Neutrophil (primary cell): ENCODE results near the gene MUC5B.
"Not testable (repeated sequence)": the region's sequence is repeated elsewhere in the genome, so short reads cannot be mapped to it uniquely, and the experiment has no call there.

ENCODE experiments used
- H3K27ac ChIP-seq: fragments of 200-600 bp; sonication (generic); 2 replicates; pipeline ENCODE4 v1.5.1; 2016; ENCODE audit warnings: mild to moderate bottlenecking, moderate library complexity
- H3K27me3 ChIP-seq: fragments of 200-600 bp; sonication (generic); 2 replicates; pipeline ENCODE4 v1.6.0; 2016; ENCODE audit warnings: mild to moderate bottlenecking
- H3K36me3 ChIP-seq: fragments of 200-600 bp; sonication (generic); 2 replicates; pipeline ENCODE4 v1.5.1; 2017
- H3K4me1 ChIP-seq, 2 experiments: fragments of 200-600 bp in 1 of 2; sonication (generic) in 1 of 2; 1 replicate in 1 of 2; 2 replicates in 1 of 2; pipeline versions ENCODE4 v1.5.1 to v1.6.1; 2013 to 2016; ENCODE audit warnings: low read depth in 1 of 2, low read length in 1 of 2, mild to moderate bottlenecking in 1 of 2, moderate library complexity in 1 of 2; ENCODE audit not compliant: control insufficient read depth in 1 of 2, insufficient read depth in 1 of 2
- H3K4me3 ChIP-seq, 2 experiments: fragments of 200-600 bp in 1 of 2; sonication (generic) in 1 of 2; 1 replicate in 1 of 2; 2 replicates in 1 of 2; pipeline ENCODE4 v1.5.1; 2013 to 2016; ENCODE audit warnings: low read depth in 1 of 2, low read length in 1 of 2, mild to moderate bottlenecking in 1 of 2, moderate library complexity in 1 of 2
- H3K9me3 ChIP-seq: fragments of 200-600 bp; sonication (generic); 2 replicates; pipeline ENCODE4 v1.5.1; 2016
- CTCF ChIP-seq: fragments of 200-600 bp; sonication (generic); IDR thresholded peaks from 2 replicates; pipeline ENCODE4 v1.5.1; 2016; ENCODE audit warnings: antibody characterized with exemption

The MUC5B gene

DNA sequence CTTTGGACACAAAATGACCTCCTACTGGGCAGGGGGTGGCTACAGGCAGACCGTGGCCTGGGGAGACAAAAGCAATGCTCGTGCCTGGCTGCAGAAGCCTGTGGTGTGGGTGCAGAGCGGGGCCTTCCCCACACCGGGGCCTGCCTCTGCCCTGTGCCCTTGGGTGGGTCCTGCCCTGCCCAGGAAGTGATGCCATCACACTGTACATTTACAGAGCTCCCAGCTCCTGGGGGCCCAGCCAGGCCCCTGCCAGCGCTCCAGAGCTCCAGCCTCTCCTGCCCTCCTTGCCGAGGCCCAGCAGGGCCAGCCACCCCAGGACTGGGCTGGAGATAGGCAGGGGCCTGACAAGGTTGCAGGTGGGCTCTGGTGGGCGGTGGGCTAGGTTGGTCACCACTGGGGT is 40.1 kb downstream of the MUC5B start:
- peaks cover 13 to 14% of the 10 kb centered on the region in 2 experiments for H3K4me1 ChIP-seq
- H3K4me3 ChIP-seq = peak overlapping the region; percentile 46 to 52
- H3K27me3 ChIP-seq = no peaks in the 10 kb centered on the region
- TF ChIP-seq CTCF = no peak
- peak overlapping the region; percentile 63 for H3K27ac ChIP-seq
- no peaks in the 10 kb centered on the region for H3K9me3 ChIP-seq
- H3K36me3 ChIP-seq = no peaks in the 10 kb centered on the region

- peaks cover 13 to 14% of the 10 kb centered on the region in 2 experiments for H3K4me1 ChIP-seq
- H3K27ac ChIP-seq, H3K36me3 ChIP-seq, H3K4me3 ChIP-seq, H3K27me3 ChIP-seq, H3K9me3 ChIP-seq: not testable (repeated sequence)
These were observed 41.6 kb downstream of the MUC5B start for GRCh38 chr11:1264444-1264843.

GRCh38 chr11:1265480-1265879 is 42.6 kb downstream of the MUC5B start:
- not testable (repeated sequence) for H3K36me3 ChIP-seq, H3K27me3 ChIP-seq, H3K9me3 ChIP-seq, H3K27ac ChIP-seq, H3K4me3 ChIP-seq
- peaks cover 13 to 14% of the 10 kb centered on the region in 2 experiments for H3K4me1 ChIP-seq

GRCh38 chr11:1266976-1267375 is 44.1 kb downstream of the MUC5B start:
- not testable (repeated sequence) for H3K27me3 ChIP-seq, H3K9me3 ChIP-seq, H3K27ac ChIP-seq, H3K4me3 ChIP-seq, H3K36me3 ChIP-seq
- peaks cover 13% of the 10 kb centered on the region in 2 experiments for H3K4me1 ChIP-seq

DNA sequence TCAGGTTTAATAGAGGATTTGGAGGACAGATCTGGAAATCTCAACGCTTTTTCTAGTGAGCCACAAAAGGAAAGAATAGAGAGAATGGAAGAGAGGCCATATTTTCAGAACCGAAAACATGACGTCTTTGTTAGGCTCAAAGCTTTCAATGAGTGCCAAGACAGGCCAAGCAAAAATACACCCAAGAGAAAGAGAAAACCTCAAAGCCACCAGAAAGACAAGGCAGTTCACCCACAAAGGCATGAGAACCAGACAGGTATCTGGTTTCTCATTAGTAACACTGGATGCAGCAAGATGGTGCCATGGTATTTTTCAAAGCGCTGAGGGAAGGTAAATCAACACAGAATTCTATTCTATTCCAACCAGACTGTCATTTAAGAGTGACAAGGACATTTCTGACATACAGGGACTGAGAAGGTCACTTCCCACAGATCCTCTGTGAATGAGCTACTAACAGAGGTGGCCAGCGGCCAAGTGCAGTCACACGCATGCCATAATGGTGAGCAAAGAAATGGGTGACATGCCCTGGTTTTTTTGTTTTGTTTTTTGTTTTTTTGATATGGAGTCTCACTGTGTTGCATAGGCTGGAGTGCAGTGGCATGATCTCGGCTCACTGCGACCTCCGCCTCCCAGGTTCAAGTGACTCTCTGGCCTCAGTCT is 44.7 kb downstream of the MUC5B start:
- H3K27me3 ChIP-seq = no peaks in the 10 kb centered on the region
- no peaks in the 10 kb centered on the region for H3K9me3 ChIP-seq
- TF ChIP-seq CTCF = no peak
- no peak overlapping the region for H3K27ac ChIP-seq
- peaks cover 8% of the 10 kb centered on the region for H3K36me3 ChIP-seq
- no peak overlapping the region for H3K4me3 ChIP-seq
- H3K4me1 ChIP-seq = peaks cover 7 to 9% of the 10 kb centered on the region in 2 experiments

DNA sequence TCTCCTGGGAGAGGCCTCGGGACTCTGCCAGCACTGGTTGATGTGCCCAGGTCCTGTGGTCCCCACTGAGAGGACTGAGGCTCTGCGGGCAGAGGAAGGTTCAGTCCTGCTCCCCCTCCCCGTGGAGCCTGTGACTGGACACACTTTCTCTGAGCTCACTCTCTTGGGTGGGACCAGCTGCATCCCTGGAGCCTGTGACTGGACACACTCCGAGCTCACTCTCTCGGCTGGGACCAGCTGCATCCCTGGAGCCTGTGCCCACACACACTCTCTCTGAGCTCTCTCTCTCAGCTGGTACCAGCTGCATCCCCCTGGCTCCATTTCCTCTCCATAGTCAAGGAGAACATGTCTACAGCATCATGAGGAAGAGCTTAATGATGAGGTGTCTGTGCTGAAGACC is 47.1 kb downstream of the MUC5B start:
- Histone ChIP-seq H3K27ac (no peak overlapping the region), H3K36me3 (peaks cover 25% of the 10 kb centered on the region), H3K4me1 (no peaks in the 10 kb centered on the region), H3K9me3 (no peaks in the 10 kb centered on the region), H3K27me3 (no peaks in the 10 kb centered on the region), H3K4me3 (no peak overlapping the region)
- no peak for TF ChIP-seq CTCF

GRCh38 chr11:1270476-1270875 is 47.6 kb downstream of the MUC5B start:
- Histone ChIP-seq H3K36me3 (peaks cover 30% of the 10 kb centered on the region), H3K4me3 (no peak overlapping the region), H3K9me3 (no peaks in the 10 kb centered on the region), H3K4me1 (no peaks in the 10 kb centered on the region), H3K27me3 (no peaks in the 10 kb centered on the region), H3K27ac (no peak overlapping the region)
- TF ChIP-seq CTCF = no peak
